Nephron progenitor cell (in vitro differentiated cells): ENCODE data around the gene TFDP2.

Source experiments
- DNase-seq: peaks from one replicate; pipeline ENCODE4 v3.0.0; 2021
- H3K27ac Mint-ChIP-seq: 2 replicates; pipeline ENCODE4 v1.8.0; 2021; ENCODE audit warnings: mild to moderate bottlenecking, moderate library complexity, mixed read lengths
- H3K27me3 Mint-ChIP-seq: 2 replicates; pipeline ENCODE4 v1.8.0; 2021; ENCODE audit warnings: mild to moderate bottlenecking, low read depth, mixed read lengths; ENCODE audit not compliant: poor library complexity
- H3K36me3 Mint-ChIP-seq: 2 replicates; pipeline ENCODE4 v1.8.0; 2021; ENCODE audit warnings: low read depth, mixed read lengths
- H3K4me1 Mint-ChIP-seq: 2 replicates; pipeline ENCODE4 v1.8.0; 2021; ENCODE audit warnings: mixed read lengths
- H3K4me3 Mint-ChIP-seq: 2 replicates; pipeline ENCODE4 v1.8.0; 2021; ENCODE audit warnings: mild to moderate bottlenecking, moderate library complexity, mixed read lengths
- H3K9me3 Mint-ChIP-seq: 2 replicates; pipeline ENCODE4 v1.8.0; 2021; ENCODE audit warnings: mild to moderate bottlenecking, moderate library complexity, mixed read lengths
- CTCF ChIP-seq: fragments of 200-600 bp; sonication (generic); IDR thresholded peaks from 2 replicates; pipeline ENCODE4 v1.5.0; 2021; ENCODE audit warnings: antibody characterized with exemption

Gene TFDP2

GRCh38 chr3:142053835-142054234, 95.5 kb downstream of the TFDP2 start:
- peaks cover 4% of the 10 kb centered on the region for H3K27me3 Mint-ChIP-seq
- TF ChIP-seq CTCF: no peak
- H3K9me3 Mint-ChIP-seq: peaks cover 9% of the 10 kb centered on the region
- no peak for DNase-seq
- no peak overlapping the region for H3K4me3 Mint-ChIP-seq
- no peaks in the 10 kb centered on the region for H3K4me1 Mint-ChIP-seq
- H3K27ac Mint-ChIP-seq: no peak overlapping the region
- peaks cover 38% of the 10 kb centered on the region for H3K36me3 Mint-ChIP-seq

GRCh38 chr3:142053244-142053643, 96.1 kb downstream of the TFDP2 start:
- Mint-ChIP-seq H3K36me3 (peaks cover 34% of the 10 kb centered on the region), H3K9me3 (peaks cover 9% of the 10 kb centered on the region), H3K27me3 (peaks cover 4% of the 10 kb centered on the region), H3K4me1 (no peaks in the 10 kb centered on the region), H3K4me3 (no peak overlapping the region), H3K27ac (no peak overlapping the region)
- no peak for TF ChIP-seq CTCF
- no peak for DNase-seq

- H3K4me3 Mint-ChIP-seq: no peak overlapping the region
- H3K27me3 Mint-ChIP-seq: peaks cover 7% of the 10 kb centered on the region
- no peak overlapping the region for H3K27ac Mint-ChIP-seq
- TF ChIP-seq CTCF: no peak
- peaks cover 32% of the 10 kb centered on the region for H3K36me3 Mint-ChIP-seq
- no peak for DNase-seq
- no peaks in the 10 kb centered on the region for H3K4me1 Mint-ChIP-seq
- peaks cover 9% of the 10 kb centered on the region for H3K9me3 Mint-ChIP-seq
These were observed 98.0 kb downstream of the TFDP2 start for GRCh38 chr3:142051351-142051750.

- no peak for DNase-seq
- Mint-ChIP-seq H3K36me3 (peaks cover 17% of the 10 kb centered on the region), H3K27me3 (peaks cover 7% of the 10 kb centered on the region), H3K4me1 (no peaks in the 10 kb centered on the region), H3K9me3 (peaks cover 4% of the 10 kb centered on the region), H3K27ac (no peak overlapping the region), H3K4me3 (no peak overlapping the region)
- TF ChIP-seq CTCF: no peak
These were observed 102.3 kb downstream of the TFDP2 start for GRCh38 chr3:142047021-142047369.

GRCh38 chr3:142046320-142047020, 102.9 kb downstream of the TFDP2 start:
- H3K4me3 Mint-ChIP-seq: no peak overlapping the region
- peaks cover 3% of the 10 kb centered on the region for H3K27me3 Mint-ChIP-seq
- H3K27ac Mint-ChIP-seq: peak overlapping the region; percentile 10
- TF ChIP-seq CTCF: no peak
- H3K9me3 Mint-ChIP-seq: peaks cover 4% of the 10 kb centered on the region
- peaks cover 12% of the 10 kb centered on the region for H3K36me3 Mint-ChIP-seq
- DNase-seq: no peak
- H3K4me1 Mint-ChIP-seq: no peaks in the 10 kb centered on the region

- H3K9me3 Mint-ChIP-seq: peaks cover 4% of the 10 kb centered on the region
- no peak for DNase-seq
- H3K4me1 Mint-ChIP-seq: no peaks in the 10 kb centered on the region
- H3K27ac Mint-ChIP-seq: no peak overlapping the region
- TF ChIP-seq CTCF: no peak
- H3K27me3 Mint-ChIP-seq: no peaks in the 10 kb centered on the region
- peaks cover 7% of the 10 kb centered on the region for H3K36me3 Mint-ChIP-seq
- no peak overlapping the region for H3K4me3 Mint-ChIP-seq
These were observed 108.3 kb downstream of the TFDP2 start for GRCh38 chr3:142040941-142041491.
